Measurements from ENCODE around the gene CLEC2D.
A peak's percentile ranks its signal among the peaks of the same experiment; 100 is the strongest.
"Not testable (repeated sequence)": the region's sequence is repeated elsewhere in the genome, so short reads cannot be mapped to it uniquely, and the experiment has no call there.

Gene CLEC2D

DNA sequence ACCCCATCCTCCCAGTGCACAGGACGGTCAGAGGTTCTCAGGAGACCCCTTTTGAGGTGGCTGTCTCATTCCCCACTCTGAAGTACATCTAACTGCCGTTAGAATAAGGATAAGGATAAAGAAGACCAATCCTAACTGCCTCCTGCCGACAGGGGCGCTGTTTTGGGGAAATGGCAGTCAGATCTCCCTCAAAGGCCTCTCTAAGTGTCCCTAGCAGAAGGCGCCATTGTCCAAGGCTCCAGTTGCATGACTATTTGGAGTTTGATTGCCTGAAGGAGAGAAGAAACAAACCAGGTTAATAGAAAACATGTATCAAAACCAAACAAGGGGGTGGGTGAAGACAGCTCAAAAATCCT, 32.7 kb upstream of the CLEC2D start:
- no peaks in the 10 kb centered on the region for H4K20me1 ChIP-seq (ENCODE audit: insufficient read depth)
- H3K79me2 ChIP-seq (ENCODE audit: insufficient read depth, low read depth): no peaks in the 10 kb centered on the region
- H3K9ac ChIP-seq: no peak overlapping the region
- no peak overlapping the region for H3K4me2 ChIP-seq
- TF ChIP-seq, protein P1, sequence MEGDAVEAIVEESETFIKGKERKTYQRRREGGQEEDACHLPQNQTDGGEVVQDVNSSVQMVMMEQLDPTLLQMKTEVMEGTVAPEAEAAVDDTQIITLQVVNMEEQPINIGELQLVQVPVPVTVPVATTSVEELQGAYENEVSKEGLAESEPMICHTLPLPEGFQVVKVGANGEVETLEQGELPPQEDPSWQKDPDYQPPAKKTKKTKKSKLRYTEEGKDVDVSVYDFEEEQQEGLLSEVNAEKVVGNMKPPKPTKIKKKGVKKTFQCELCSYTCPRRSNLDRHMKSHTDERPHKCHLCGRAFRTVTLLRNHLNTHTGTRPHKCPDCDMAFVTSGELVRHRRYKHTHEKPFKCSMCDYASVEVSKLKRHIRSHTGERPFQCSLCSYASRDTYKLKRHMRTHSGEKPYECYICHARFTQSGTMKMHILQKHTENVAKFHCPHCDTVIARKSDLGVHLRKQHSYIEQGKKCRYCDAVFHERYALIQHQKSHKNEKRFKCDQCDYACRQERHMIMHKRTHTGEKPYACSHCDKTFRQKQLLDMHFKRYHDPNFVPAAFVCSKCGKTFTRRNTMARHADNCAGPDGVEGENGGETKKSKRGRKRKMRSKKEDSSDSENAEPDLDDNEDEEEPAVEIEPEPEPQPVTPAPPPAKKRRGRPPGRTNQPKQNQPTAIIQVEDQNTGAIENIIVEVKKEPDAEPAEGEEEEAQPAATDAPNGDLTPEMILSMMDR (conservative IDR thresholded peaks at IDR 0.05; ENCODE audit: low read depth, low read length): no peak
- no peaks in the 10 kb centered on the region for H3K36me3 ChIP-seq (ENCODE audit: insufficient read depth)
- no peak overlapping the region for H2AFZ ChIP-seq (ENCODE audit: low read depth)
- no peak overlapping the region for H3K27ac ChIP-seq
- no peaks in the 10 kb centered on the region for H3K27me3 ChIP-seq (ENCODE audit: insufficient read depth, low read depth)
- peaks cover 23% of the 10 kb centered on the region for H3K4me1 ChIP-seq (ENCODE audit: low read depth, poor library complexity, severe bottlenecking)
- no peak overlapping the region for H3K4me3 ChIP-seq (IDR thresholded peaks at IDR 0.05; ENCODE audit: insufficient read depth, low read depth, low read length)

DNA sequence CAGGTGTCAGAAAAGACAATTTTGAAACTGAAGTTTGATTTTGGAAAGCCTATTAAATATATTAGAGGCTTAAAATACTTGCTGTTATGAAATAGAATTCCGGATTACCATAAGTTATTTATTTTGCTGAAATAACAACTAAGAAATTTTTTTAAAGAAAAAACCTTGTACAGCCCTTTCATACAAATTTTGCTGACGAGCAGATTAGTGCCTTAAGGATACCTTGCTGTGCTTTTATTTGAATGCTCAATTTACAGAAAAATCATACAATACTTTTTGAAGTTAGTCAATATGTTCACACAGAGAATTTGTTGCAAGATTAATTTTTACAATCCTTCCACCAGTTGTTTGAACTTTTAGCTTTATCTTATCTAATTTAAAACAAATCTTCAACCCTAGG, 29.5 kb upstream of the CLEC2D start:
- no peaks in the 10 kb centered on the region for H3K36me3 ChIP-seq (ENCODE audit: insufficient read depth)
- H3K79me2 ChIP-seq (ENCODE audit: insufficient read depth, low read depth): no peaks in the 10 kb centered on the region
- H3K4me3 ChIP-seq (IDR thresholded peaks at IDR 0.05; ENCODE audit: insufficient read depth, low read depth, low read length): no peak overlapping the region
- H3K27me3 ChIP-seq (ENCODE audit: insufficient read depth, low read depth): no peaks in the 10 kb centered on the region
- no peak overlapping the region for H3K27ac ChIP-seq
- H3K4me2 ChIP-seq: no peak overlapping the region
- H3K9ac ChIP-seq: no peak overlapping the region
- H2AFZ ChIP-seq (ENCODE audit: low read depth): no peak overlapping the region
- no peaks in the 10 kb centered on the region for H4K20me1 ChIP-seq (ENCODE audit: insufficient read depth)
- H3K4me1 ChIP-seq (ENCODE audit: low read depth, poor library complexity, severe bottlenecking): peaks cover 39% of the 10 kb centered on the region
- TF ChIP-seq, protein P1 (conservative IDR thresholded peaks at IDR 0.05; ENCODE audit: low read depth, low read length): no peak

DNA sequence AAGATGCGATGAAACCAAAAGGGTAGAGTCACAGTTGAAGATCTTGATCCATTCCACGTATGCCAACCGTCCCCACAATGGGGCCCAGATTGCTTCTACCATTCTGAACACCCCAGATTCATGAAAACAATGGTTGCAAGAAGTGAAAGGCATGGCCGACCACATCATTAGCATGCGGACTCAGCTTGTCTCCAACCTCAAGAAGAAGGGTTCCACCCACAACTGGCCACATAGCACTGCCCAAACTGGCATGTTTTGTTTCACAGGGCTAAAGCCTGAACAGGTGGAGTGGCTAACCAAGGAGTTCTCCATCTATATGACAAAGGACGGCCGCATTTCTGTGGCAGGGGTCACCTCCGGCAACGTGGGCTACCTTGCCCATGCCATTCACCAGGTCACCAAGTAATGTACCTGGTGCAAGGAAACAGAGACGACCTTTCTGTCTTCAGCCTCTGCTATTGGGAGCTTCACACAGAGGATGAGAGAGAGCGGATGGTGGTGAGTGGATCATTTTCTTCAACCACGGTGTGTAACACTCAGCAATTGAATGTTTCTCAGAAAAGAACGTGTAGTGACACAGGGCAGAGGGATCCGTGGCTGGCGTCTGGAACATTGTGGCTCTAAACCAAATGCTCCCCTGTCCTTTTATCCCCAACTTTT, 26.8 kb upstream of the CLEC2D start:
- no peak overlapping the region for H3K4me3 ChIP-seq (IDR thresholded peaks at IDR 0.05; ENCODE audit: insufficient read depth, low read depth, low read length)
- H3K79me2 ChIP-seq (ENCODE audit: insufficient read depth, low read depth): no peaks in the 10 kb centered on the region
- TF ChIP-seq, protein P1 (conservative IDR thresholded peaks at IDR 0.05; ENCODE audit: low read depth, low read length): no peak
- H3K9ac ChIP-seq: no peak overlapping the region
- H3K36me3 ChIP-seq (ENCODE audit: insufficient read depth): no peaks in the 10 kb centered on the region
- H3K27me3 ChIP-seq (ENCODE audit: insufficient read depth, low read depth): no peaks in the 10 kb centered on the region
- H3K4me1 ChIP-seq (ENCODE audit: low read depth, poor library complexity, severe bottlenecking): peaks cover 58% of the 10 kb centered on the region
- H4K20me1 ChIP-seq (ENCODE audit: insufficient read depth): no peaks in the 10 kb centered on the region
- H2AFZ ChIP-seq (ENCODE audit: low read depth): no peak overlapping the region
- peak overlapping the region; percentile 53 for H3K4me2 ChIP-seq
- no peak overlapping the region for H3K27ac ChIP-seq

DNA sequence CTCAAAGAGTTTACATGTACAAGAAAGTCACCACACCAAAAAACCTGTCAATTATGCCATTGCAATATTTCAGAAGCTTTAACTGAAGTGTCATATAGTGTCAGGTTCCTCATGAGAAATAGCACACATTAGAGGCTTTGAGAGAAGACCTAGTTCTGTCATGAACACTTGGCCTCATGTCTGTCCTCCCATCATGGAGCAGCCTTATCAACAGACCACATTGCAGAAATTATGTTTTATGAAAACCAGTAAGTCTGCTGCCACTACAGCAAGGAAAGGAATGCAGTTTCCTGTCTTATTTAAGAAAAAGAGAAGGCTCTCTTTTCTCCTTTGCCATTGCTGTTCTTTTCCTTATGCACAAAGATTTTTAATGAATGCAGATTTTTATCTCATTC, 26.2 kb upstream of the CLEC2D start:
- H3K27me3 ChIP-seq (ENCODE audit: insufficient read depth, low read depth): no peaks in the 10 kb centered on the region
- peaks cover 58% of the 10 kb centered on the region for H3K4me1 ChIP-seq (ENCODE audit: low read depth, poor library complexity, severe bottlenecking)
- H3K36me3 ChIP-seq (ENCODE audit: insufficient read depth): no peaks in the 10 kb centered on the region
- H3K4me3 ChIP-seq (IDR thresholded peaks at IDR 0.05; ENCODE audit: insufficient read depth, low read depth, low read length): no peak overlapping the region
- no peak overlapping the region for H2AFZ ChIP-seq (ENCODE audit: low read depth)
- H3K79me2 ChIP-seq (ENCODE audit: insufficient read depth, low read depth): peaks cover under 1% of the 10 kb centered on the region; the same call in 1 of the 2 replicates
- H3K27ac ChIP-seq: no peak overlapping the region
- H3K4me2 ChIP-seq: no peak overlapping the region; the same call in 1 of the 2 replicates
- no peak overlapping the region for H3K9ac ChIP-seq
- TF ChIP-seq, protein P1 (conservative IDR thresholded peaks at IDR 0.05; ENCODE audit: low read depth, low read length): no peak
- H4K20me1 ChIP-seq (ENCODE audit: insufficient read depth): no peaks in the 10 kb centered on the region

DNA sequence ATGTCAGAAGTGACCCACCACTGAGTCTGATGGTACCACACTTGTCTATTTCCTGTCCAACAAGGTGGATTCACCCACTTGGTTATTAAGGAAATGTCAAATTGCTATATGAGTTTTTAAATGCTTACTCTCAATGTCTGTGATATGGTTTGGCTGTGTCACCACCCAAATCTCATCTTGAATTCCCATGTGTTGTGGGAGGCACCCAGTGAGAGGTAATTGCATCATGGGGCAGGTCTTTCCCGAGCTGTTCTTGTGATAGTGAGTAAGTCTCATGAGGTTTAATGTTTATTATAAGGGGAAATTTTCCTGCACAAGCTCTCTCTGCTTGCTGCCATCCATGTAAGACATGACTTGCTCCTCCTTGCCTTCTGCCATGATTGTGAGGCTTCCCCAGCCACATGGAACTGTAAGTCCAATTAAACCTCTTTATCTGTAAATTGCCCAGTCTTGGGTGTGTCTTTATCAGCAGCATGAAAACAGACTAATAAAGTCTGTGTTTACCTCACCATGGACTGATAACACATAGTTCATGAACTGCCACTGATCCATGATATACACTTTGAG, 24.4 kb upstream of the CLEC2D start:
- Histone ChIP-seq H3K4me1 (ENCODE audit: low read depth, poor library complexity, severe bottlenecking) (peaks cover 53% of the 10 kb centered on the region), H3K79me2 (ENCODE audit: insufficient read depth, low read depth) (peaks cover 19% of the 10 kb centered on the region)
- H3K4me3 ChIP-seq (IDR thresholded peaks at IDR 0.05; ENCODE audit: insufficient read depth, low read depth, low read length); H2AFZ ChIP-seq (ENCODE audit: low read depth); H3K9ac ChIP-seq; H3K36me3 ChIP-seq (ENCODE audit: insufficient read depth); H3K27me3 ChIP-seq (ENCODE audit: insufficient read depth, low read depth); H3K4me2 ChIP-seq; H3K27ac ChIP-seq; H4K20me1 ChIP-seq (ENCODE audit: insufficient read depth): not testable (repeated sequence)

All from KMS-11 (cell line).